CD4-positive, alpha-beta T cell treated with Interleukin-15 for 4 hours (primary cell): Measurements from ENCODE around the gene CRYGC.

Experiments used
- DNase-seq: peaks from one replicate; pipeline ENCODE4 v3.0.0-alpha.2; 2020; ENCODE audit warnings: low spot score

Gene CRYGC

DNA sequence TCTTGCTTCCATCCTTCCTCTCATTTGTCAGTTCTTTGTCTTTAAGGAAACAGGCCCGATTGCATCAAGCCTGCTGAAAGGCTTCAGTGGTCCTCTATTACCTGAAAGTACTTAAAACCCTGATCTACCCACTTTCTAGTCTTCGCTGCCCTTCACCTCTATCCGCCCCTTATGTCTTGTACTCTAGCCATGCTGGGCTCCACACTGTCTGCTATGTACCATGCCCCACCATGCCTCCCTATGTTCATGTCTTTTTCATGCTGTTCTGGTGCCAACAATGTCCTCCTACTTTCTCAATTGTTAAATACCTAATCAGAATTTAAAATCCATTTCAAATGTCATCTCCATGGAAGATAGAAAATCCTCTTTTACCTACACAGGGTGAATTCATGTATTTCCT, 33.5 kb downstream of the CRYGC start:
- no peak for DNase-seq

- DNase-seq: no peak
Measured at GRCh38 chr2:208093128-208093527, 36.5 kb downstream of the CRYGC start.

GRCh38 chr2:208092093-208092832, 37.4 kb downstream of the CRYGC start:
- no peak for DNase-seq

GRCh38 chr2:208090420-208090819, 39.2 kb downstream of the CRYGC start:
- DNase-seq: no peak

GRCh38 chr2:208086029-208086428, 43.6 kb downstream of the CRYGC start:
- no peak for DNase-seq

GRCh38 chr2:208083807-208084206, 45.8 kb downstream of the CRYGC start:
- no peak for DNase-seq
